ENCODE data around the gene HACD1.

Gene HACD1

DNA sequence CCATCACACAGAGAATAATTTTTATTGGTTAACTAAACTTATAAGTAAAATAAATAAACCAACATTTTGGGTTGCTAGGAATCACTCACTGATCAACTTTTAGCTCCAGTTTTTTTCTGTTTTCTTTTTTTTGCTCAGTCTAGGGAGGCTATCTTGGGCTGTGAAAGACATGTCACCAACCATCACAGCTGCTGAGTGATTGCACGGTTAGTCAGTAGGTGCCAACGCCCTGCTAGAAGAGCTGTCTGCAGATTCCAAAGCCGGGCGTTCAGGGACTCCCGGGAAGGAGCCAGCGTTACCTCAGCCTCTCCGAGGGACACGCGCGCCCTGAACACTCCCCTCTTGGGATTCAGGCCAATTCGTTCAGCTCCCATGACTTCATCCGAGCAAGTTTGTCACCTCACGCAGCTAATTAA is 26.2 kb upstream of the HACD1 start (continued):
- no peak for TF ChIP-seq ZNF626 (tag by site-specific recombination; IDR thresholded peaks at IDR 0.05)
- peak; percentile 24 for TF ChIP-seq ZNF341 (tag by site-specific recombination; IDR thresholded peaks at IDR 0.05; ENCODE audit: low read depth)
- TF ChIP-seq ZNF121 (tag by site-specific recombination; IDR thresholded peaks at IDR 0.05), result no peak
- no peak for TF ChIP-seq EGR2 (tag by site-specific recombination; IDR thresholded peaks at IDR 0.05; ENCODE audit: low read depth)
- TF ChIP-seq, protein P1, sequence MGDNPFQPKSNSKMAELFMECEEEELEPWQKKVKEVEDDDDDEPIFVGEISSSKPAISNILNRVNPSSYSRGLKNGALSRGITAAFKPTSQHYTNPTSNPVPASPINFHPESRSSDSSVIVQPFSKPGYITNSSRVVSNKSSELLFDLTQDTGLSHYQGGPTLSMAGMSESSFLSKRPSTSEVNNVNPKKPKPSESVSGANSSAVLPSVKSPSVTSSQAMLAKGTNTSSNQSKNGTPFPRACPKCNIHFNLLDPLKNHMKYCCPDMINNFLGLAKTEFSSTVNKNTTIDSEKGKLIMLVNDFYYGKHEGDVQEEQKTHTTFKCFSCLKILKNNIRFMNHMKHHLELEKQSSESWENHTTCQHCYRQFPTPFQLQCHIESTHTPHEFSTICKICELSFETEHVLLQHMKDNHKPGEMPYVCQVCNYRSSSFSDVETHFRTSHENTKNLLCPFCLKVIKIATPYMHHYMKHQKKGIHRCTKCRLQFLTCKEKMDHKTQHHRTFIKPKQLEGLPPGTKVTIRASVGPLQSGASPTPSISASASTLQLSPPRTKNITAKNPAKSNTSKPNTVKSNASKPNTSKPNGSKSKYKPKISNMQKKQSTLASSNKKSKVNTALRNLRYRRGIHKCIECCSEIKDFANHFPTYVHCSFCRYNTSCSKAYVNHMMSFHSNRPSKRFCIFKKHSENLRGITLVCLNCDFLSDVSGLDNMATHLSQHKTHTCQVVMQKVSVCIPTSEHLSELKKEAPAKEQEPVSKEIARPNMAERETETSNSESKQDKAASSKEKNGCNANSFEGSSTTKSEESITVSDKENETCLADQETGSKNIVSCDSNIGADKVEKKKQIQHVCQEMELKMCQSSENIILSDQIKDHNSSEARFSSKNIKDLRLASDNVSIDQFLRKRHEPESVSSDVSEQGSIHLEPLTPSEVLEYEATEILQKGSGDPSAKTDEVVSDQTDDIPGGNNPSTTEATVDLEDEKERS (tag by site-specific recombination; IDR thresholded peaks at IDR 0.05), result no peak
- TF ChIP-seq ZNF645 (tag by site-specific recombination; IDR thresholded peaks at IDR 0.05), result no peak
- TF ChIP-seq MYNN (tag by site-specific recombination; IDR thresholded peaks at IDR 0.05; ENCODE audit: borderline replicate concordance), result no peak
- no peak for TF ChIP-seq AEBP2 (tag by site-specific recombination; IDR thresholded peaks at IDR 0.05; ENCODE audit: borderline replicate concordance)
- peak; percentile 95 for TF ChIP-seq KLF1 (tag by site-specific recombination; IDR thresholded peaks at IDR 0.05)
- 0 out of 2 replicates have a peak, but pooled peaks have one; percentile 41 for TF ChIP-seq ZBTB48 (tag by site-specific recombination; IDR thresholded peaks at IDR 0.05)
- TF ChIP-seq PATZ1 (tag by site-specific recombination; IDR thresholded peaks at IDR 0.05), result no peak
- 0 out of 2 replicates have a peak, but pooled peaks have one; percentile 54 for TF ChIP-seq KLF9 (tag by site-specific recombination; IDR thresholded peaks at IDR 0.05; ENCODE audit: low read depth)
- TF ChIP-seq ZBTB7A (tag by site-specific recombination; IDR thresholded peaks at IDR 0.05; ENCODE audit: low read depth), result no peak
- no peak for TF ChIP-seq BCL11B (tag by site-specific recombination; IDR thresholded peaks at IDR 0.05; ENCODE audit: low read depth)
- peak; percentile 60; the same call in 1 of the 2 replicates for TF ChIP-seq WT1 (tag by site-specific recombination; IDR thresholded peaks at IDR 0.05)
- TF ChIP-seq ZBTB8A (tag by site-specific recombination; IDR thresholded peaks at IDR 0.05), result peak; percentile 95
- TF ChIP-seq, protein P2, sequence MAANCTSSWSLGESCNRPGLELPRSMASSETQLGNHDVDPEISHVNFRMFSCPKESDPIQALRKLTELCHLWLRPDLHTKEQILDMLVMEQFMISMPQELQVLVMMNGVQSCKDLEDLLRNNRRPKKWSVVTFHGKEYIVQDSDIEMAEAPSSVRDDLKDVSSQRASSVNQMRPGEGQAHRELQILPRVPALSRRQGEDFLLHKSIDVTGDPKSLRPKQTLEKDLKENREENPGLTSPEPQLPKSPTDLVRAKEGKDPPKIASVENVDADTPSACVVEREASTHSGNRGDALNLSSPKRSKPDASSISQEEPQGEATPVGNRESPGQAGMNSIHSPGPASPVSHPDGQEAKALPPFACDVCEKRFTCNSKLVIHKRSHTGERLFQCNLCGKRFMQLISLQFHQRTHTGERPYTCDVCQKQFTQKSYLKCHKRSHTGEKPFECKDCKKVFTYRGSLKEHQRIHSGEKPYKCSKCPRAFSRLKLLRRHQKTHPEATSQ (tag by site-specific recombination; IDR thresholded peaks at IDR 0.05), result no peak
- no peak for TF ChIP-seq ZNF19 (tag by site-specific recombination; IDR thresholded peaks at IDR 0.05; ENCODE audit: low read depth)
- TF ChIP-seq ZNF157 (tag by site-specific recombination; IDR thresholded peaks at IDR 0.05), result no peak
- 0 out of 2 replicates have a peak, but pooled peaks have one; percentile 18 for TF ChIP-seq KLF7 (tag by site-specific recombination; IDR thresholded peaks at IDR 0.05; ENCODE audit: borderline replicate concordance)
- TF ChIP-seq, protein P3, sequence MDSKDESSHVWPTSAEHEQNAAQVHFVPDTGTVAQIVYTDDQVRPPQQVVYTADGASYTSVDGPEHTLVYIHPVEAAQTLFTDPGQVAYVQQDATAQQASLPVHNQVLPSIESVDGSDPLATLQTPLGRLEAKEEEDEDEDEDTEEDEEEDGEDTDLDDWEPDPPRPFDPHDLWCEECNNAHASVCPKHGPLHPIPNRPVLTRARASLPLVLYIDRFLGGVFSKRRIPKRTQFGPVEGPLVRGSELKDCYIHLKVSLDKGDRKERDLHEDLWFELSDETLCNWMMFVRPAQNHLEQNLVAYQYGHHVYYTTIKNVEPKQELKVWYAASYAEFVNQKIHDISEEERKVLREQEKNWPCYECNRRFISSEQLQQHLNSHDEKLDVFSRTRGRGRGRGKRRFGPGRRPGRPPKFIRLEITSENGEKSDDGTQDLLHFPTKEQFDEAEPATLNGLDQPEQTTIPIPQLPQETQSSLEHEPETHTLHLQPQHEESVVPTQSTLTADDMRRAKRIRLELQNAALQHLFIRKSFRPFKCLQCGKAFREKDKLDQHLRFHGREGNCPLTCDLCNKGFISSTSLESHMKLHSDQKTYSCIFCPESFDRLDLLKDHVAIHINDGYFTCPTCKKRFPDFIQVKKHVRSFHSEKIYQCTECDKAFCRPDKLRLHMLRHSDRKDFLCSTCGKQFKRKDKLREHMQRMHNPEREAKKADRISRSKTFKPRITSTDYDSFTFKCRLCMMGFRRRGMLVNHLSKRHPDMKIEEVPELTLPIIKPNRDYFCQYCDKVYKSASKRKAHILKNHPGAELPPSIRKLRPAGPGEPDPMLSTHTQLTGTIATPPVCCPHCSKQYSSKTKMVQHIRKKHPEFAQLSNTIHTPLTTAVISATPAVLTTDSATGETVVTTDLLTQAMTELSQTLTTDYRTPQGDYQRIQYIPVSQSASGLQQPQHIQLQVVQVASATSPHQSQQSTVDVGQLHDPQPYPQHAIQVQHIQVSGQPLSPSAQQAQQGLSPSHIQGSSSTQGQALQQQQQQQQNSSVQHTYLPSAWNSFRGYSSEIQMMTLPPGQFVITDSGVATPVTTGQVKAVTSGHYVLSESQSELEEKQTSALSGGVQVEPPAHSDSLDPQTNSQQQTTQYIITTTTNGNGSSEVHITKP (tag by site-specific recombination; IDR thresholded peaks at IDR 0.05), result no peak
- TF ChIP-seq SETDB1 (IDR thresholded peaks at IDR 0.05; ENCODE audit: insufficient read length, low read length), result no peak
- TF ChIP-seq ZNF292 (tag by site-specific recombination; IDR thresholded peaks at IDR 0.05; ENCODE audit: borderline replicate concordance, low read depth), result no peak
- no peak for TF ChIP-seq ZBTB1 (tag by site-specific recombination; IDR thresholded peaks at IDR 0.05)
- no peak for TF ChIP-seq INSM2 (tag by site-specific recombination; IDR thresholded peaks at IDR 0.05)
- TF ChIP-seq ZNF830 (tag by site-specific recombination; IDR thresholded peaks at IDR 0.05; ENCODE audit: low read depth), result no peak
